Immature natural killer cell (primary cell): ENCODE measurements around the gene SYVN1. TPM values are rescaled to one million over a fixed set of nuclear protein-coding genes. Genes with fewer than 3 reads are reported as not detected.
"Not testable (repeated sequence)": the region's sequence is repeated elsewhere in the genome, so short reads cannot be mapped to it uniquely, and the experiment has no call there.

Source experiments
- DNase-seq, 3 donors: peaks; one replicate each; pipeline ENCODE4 v3.0.0; 2022; ENCODE audit warnings: mixed read lengths in 1 of 3
- H3K27ac Mint-ChIP-seq, 6 donors: one replicate each; pipeline ENCODE4 v1.8.0; 2020; ENCODE audit warnings: mixed read lengths in 6 of 6, mild to moderate bottlenecking in 5 of 6, inconsistent platforms in 4 of 6, moderate library complexity in 3 of 6
- H3K27me3 Mint-ChIP-seq, 3 donors: one replicate each; pipeline ENCODE4 v1.8.0; 2020 to 2021; ENCODE audit warnings: low read depth in 3 of 3, mild to moderate bottlenecking in 3 of 3, mixed read lengths in 3 of 3, moderate library complexity in 3 of 3, inconsistent platforms in 1 of 3
- H3K36me3 Mint-ChIP-seq, 3 donors: one replicate each; pipeline ENCODE4 v1.8.0; 2020; ENCODE audit warnings: mixed read lengths in 3 of 3, inconsistent platforms in 2 of 3, mild to moderate bottlenecking in 2 of 3
- H3K4me1 Mint-ChIP-seq, 2 donors: one replicate each; pipeline ENCODE4 v1.8.0; 2020; ENCODE audit warnings: inconsistent platforms in 2 of 2, mild to moderate bottlenecking in 2 of 2, mixed read lengths in 2 of 2, moderate library complexity in 1 of 2
- H3K4me3 Mint-ChIP-seq, 5 donors: one replicate each; pipeline ENCODE4 v1.8.0; 2020; ENCODE audit warnings: mild to moderate bottlenecking in 5 of 5, mixed read lengths in 5 of 5, inconsistent platforms in 3 of 5, moderate library complexity in 3 of 5
- H3K9me3 Mint-ChIP-seq, 6 donors: one replicate each; pipeline ENCODE4 v1.8.0; 2020; ENCODE audit warnings: mild to moderate bottlenecking in 6 of 6, mixed read lengths in 6 of 6, inconsistent platforms in 4 of 6, moderate library complexity in 3 of 6
- polyA plus RNA-seq, 3 donors: library from polyadenylated mRNA; unstranded; fragments of 300-500 nt; fragmentation: Illumina TruSeq; gene quantifications; one replicate each; pipeline ENCODE4 v1.2.3, GENCODE V29; 2021

Gene SYVN1
- polyA plus RNA-seq, 3 donors from 2014 or later: 2.3 to 21.8 (median 7.7) TPM

DNA sequence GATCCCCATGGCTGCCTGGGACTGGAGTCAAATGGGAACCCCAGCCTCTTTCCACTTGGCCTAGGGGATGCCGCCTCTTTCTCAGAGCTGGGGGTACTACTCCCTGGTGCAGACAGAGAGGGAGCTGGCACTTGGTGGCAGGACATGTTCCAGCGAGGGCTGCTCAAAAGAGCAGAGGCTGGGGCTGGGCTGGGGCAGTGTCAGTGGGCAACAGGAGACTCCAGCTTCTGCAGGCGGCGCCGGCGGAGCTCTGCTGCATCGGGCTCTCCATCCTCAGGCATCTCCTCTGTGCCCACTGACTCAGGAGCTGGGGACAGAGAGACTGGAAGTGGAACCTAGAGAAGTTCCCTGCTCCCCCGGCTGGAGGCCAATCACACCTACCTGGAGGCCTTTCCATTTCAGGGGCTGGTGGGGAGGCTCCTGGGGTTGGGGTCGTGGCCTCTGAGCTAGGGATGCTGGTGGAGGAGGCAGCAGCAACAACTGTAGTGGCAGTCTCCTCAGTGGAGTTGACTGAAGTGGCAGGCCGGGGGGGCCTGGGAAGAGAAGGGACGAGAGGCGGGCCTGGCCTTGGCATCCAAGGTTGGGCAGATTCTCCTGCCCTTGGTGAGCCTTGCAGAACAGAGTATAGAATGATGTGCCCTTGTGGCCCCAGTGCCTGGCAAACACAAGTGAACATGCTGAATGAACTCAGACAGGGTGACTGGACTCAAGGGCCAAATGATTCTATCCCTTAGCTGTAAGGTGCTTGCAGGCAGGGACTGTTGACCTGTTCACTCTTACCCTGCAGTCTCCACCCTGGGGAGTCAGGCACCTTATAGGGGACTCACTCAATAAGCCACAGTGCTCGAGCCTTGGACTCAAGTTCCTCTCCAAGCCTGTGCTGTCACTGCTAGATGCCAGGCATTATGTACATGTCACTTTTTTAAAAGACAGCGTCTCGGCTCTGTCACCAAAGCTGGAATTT lies 5.9 kb downstream of the SYVN1 start:
- H3K4me3 Mint-ChIP-seq: no peak overlapping the region
- peaks cover 3 to 19% (median 7%) of the 10 kb centered on the region in 3 donors for H3K36me3 Mint-ChIP-seq
- no peak for DNase-seq
- H3K4me1 Mint-ChIP-seq: peaks cover 18 to 20% of the 10 kb centered on the region in 2 donors
- peaks cover 2 to 5% (median 3%) of the 10 kb centered on the region in 3 donors for H3K27me3 Mint-ChIP-seq
- no peaks in the 10 kb centered on the region for H3K9me3 Mint-ChIP-seq
- no peak overlapping the region for H3K27ac Mint-ChIP-seq

DNA sequence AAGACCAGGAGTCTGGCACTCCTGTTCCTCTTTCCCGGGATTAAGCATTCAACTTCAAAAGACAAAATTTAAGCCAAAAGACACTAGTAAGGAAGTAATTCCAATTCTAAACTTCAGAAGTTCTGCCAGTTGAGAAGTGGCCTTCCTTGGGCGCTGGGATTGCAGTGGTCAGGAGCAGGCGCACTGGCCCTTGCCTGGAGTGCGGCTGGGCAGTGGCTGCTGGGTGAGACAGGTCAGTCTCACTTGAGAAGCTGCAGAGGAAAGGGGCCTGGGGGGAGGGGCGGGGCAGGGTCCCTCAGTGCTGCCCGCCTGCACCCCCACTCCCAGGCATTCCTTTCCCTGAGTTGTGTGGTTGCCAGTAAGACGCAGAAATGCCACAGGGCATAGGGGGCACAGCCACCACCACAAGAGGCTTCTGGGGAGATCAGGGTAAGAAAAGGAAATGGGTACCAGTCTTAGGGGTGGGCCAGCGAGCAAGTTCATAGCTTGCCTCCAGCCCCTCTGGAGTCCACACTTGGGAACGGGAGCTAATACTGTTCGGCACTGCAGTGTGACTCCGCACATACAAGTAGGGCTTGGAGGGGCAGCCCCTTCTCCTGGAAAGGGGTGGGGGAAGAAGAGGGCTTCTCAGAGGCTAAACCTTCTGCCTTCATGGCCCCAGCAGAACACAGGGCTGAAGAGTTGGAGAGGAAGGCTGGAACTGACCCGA lies 6.7 kb downstream of the SYVN1 start:
- Mint-ChIP-seq H3K27ac (peak overlapping the region in 1 of 6 donors; percentile 24), H3K9me3 (no peaks in the 10 kb centered on the region), H3K4me3 (no peak overlapping the region), H3K36me3 (peaks cover 3 to 19% (median 7%) of the 10 kb centered on the region in 3 donors), H3K27me3 (peaks cover 0 to 2% (median under 1%) of the 10 kb centered on the region in 3 donors), H3K4me1 (peaks cover 14 to 17% of the 10 kb centered on the region in 2 donors)
- no peak for DNase-seq

DNA sequence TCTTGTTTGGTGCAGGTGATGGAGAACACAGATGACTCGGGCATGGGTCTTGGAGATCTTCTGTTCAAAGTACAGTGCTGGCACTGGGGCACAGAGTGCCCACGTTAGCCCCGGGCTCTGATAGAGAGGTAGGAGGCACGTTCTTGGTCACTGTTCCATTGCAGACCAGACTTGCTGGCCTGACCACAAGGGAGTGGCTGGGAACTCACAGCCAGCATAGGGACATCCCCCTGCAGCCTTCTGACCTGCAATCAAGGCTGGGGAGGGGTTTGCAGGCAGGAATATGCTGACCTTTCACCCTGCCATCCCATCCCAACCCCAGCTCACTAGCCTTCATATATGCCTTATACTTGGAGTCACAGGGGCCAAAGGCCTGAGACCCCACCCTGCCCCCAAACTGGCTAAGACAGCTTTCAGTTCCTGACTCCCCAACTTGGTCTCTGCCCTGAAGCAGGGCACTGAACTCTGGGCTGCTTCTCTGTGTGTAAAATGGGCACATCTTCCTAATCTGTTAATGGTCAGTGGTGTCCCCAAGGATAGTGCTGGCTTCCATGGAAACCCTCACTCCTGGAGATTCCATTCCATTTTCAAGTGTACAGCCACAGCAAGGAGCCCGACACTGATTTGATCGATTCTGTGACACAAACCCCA lies 7.6 kb downstream of the SYVN1 start:
- Mint-ChIP-seq H3K36me3 (peaks cover 3 to 22% (median 7%) of the 10 kb centered on the region in 3 donors), H3K9me3 (no peaks in the 10 kb centered on the region), H3K27ac (peak overlapping the region in 2 of 6 donors; percentile 40 to 50), H3K27me3 (peaks cover 4 to 7% (median 5%) of the 10 kb centered on the region in 3 donors), H3K4me3 (no peak overlapping the region), H3K4me1 (peaks cover 18 to 22% of the 10 kb centered on the region in 2 donors)
- no peak for DNase-seq

DNA sequence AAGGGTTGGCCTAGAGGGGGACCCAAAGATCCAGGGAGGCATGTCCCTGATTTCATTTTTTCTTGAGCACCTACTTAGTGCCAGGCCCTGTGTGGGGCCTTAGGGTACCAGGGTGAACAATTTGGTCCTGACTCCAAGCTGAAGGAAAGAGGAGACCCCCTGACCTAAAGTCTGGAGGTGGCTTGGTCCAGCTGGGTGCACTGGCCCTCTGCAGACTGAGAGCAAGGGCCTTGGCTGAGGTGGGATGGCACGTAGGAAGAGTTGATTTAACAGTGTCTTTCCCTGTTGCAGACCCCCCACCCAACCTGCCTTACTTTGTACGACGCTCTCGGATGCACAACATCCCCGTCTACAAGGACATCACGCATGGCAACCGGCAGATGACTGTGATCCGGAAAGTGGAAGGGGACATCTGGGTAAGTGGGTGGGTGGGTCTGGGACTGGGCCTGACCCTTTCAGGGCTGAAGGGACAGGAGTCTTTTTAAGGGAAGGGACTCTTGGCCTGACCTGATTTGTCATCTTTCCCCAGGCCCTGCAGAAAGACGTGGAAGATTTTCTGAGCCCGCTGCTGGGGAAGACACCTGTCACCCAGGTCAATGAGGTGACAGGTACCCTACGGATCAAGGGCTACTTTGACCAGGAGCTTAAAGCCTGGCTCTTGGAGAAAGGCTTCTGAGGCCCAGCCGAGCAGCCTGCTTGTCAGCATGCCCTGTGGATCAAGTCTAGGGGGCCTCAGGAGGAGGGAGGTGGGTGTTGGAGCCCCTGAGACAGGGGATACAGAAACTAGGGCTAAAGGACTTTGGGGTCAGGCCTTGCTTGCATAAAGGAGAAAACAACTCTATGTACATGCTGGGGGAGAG lies 8.9 kb downstream of the SYVN1 start:
- Mint-ChIP-seq H3K27ac (peak overlapping the region in 1 of 6 donors; percentile 78), H3K4me3 (no peak overlapping the region), H3K36me3 (peaks cover 0 to 20% (median 5%) of the 10 kb centered on the region in 3 donors), H3K9me3 (no peaks in the 10 kb centered on the region), H3K27me3 (peaks cover 4 to 10% (median 6%) of the 10 kb centered on the region in 3 donors), H3K4me1 (peaks cover 24 to 35% of the 10 kb centered on the region in 2 donors)
- DNase-seq: no peak

DNA sequence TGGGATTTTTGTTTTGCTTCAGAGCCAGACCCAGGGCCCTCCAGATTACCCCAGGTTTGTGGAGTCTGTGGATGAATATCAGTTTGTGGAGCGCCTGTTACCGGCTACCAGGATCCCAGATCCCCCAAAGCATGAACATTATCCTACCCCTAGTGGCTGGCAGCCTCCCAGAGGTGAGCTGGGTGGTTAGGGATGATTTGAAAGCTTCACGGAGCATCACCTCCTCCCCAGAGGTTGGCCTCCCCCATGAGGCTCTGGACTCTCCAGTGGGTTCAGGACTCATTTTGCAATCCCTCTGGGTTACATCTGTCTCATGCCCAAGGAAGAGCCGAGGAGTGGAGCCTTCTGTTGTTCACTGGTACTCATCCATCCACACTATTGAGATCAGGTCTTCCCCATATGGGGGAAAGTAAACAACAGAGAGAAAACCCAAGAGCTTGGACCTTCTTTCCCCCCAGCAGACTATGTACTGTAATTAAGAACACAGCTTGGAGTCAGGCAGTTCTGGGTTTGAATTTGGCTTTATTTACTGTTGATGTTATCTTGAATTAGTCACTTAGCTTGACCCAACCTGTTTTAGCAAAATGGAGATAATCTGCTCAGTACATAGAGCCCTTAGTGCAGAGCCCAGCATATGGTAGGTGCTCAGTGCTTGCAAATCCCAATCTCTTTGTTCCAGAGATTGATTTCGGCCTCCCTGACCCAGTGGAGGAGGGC lies 9.7 kb downstream of the SYVN1 start:
- H3K4me3 Mint-ChIP-seq: peak overlapping the region in 4 of 5 donors; percentile 36 to 57 (median 48)
- peaks cover 4 to 10% (median 6%) of the 10 kb centered on the region in 3 donors for H3K27me3 Mint-ChIP-seq
- H3K36me3 Mint-ChIP-seq: peaks cover 0 to 23% (median 9%) of the 10 kb centered on the region in 3 donors
- H3K4me1 Mint-ChIP-seq: peaks cover 24 to 43% of the 10 kb centered on the region in 2 donors
- peak overlapping the region in 3 of 6 donors; percentile 27 to 80 (median 52) for H3K27ac Mint-ChIP-seq
- H3K9me3 Mint-ChIP-seq: no peaks in the 10 kb centered on the region
- no peak for DNase-seq

DNA sequence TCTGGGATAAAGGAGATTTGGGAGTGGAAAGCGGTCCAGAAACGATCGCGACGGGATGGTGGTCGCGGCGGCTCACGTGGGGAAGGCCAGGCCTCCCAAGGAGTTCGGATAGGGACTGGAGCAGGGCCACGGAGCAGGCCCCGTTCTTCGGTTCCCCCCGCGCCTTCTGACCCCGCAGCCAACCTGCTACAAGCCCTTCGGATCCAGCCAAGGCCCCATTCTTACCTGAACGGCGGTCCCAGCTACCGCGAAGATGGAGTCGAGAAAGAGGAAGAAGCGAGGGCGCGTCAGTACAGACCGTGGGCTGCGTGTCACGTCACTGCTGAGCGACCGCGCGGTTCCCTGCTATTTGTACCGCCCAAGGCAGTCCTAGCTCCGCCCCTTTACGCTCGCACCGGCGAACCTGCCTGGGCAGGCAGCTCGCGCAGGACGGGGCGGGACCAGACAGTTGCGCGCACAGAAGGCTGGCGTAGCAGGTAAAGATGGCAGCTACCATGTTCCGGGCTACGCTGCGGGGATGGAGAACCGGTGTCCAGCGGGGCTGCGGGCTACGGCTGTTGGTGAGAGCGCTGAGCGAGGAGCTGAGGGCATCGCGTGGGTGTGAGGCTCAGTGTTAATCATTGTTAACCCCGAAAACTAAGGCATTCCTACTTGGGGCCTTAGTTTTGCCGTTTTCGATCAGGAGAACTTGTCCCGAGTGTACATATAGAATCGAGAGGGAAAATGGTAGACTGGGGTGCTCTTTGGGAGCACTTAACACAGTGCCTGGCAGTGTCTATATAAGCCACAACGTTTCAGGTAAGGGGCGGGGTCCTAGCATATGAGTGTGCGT lies 12.2 kb downstream of the SYVN1 start, which contains the start of the genes FAU and MRPL49:
Gene FAU, minus strand, starts transcription at position 270 of the 832 bp plus-strand sequence. CDS start 321 bp downstream, outside the sequence.
Gene MRPL49, plus strand, starts transcription at position 457 of the 832 bp plus-strand sequence. Its CDS starts 26 bp downstream, at position 483.
- H3K36me3 Mint-ChIP-seq: peaks cover 3 to 24% (median 12%) of the 10 kb centered on the region in 3 donors
- DNase-seq: peak; percentile 97 to 98 (median 98)
- H3K4me3 Mint-ChIP-seq: peak within 1 kb of the TSS; percentile 98 to 100 (median 100)
- no peaks in the 10 kb centered on the region for H3K9me3 Mint-ChIP-seq
- peak within 1 kb of the TSS; percentile 98 to 100 (median 100) for H3K27ac Mint-ChIP-seq
- H3K4me1 Mint-ChIP-seq: peaks cover 33 to 59% of the 10 kb centered on the region in 2 donors
- H3K27me3 Mint-ChIP-seq: peaks cover 13 to 17% (median 13%) of the 10 kb centered on the region in 3 donors

DNA sequence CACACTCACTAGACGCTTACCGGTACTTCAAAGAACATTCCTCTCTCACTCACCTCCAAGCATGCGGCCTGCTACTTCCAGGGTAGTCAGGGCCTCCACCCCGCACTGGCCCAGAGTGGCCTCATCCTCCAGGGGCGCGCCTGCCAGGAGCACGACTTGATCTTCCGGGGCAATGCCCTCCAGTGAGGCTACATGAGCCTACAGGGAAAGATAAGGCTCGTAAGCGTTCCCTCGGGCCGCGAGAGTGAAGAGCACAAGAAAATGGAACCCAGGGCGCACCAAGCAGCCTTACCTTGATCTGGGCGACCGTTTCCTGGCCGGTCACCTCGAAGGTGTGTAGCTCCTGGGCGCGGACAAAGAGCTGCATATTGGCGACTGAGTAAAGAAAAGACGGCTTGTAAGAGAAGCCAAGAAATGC lies 12.9 kb downstream of the SYVN1 start:
- Mint-ChIP-seq H3K9me3 (no peaks in the 10 kb centered on the region), H3K36me3 (peaks cover 3 to 19% (median 10%) of the 10 kb centered on the region in 3 donors), H3K27me3 (peaks cover 13 to 21% (median 17%) of the 10 kb centered on the region in 3 donors), H3K4me1 (peaks cover 37 to 59% of the 10 kb centered on the region in 2 donors), H3K4me3 (peak overlapping the region; percentile 98 to 100 (median 100)), H3K27ac (peak overlapping the region; percentile 98 to 100 (median 100))
- peak in 2 of 3 donors; percentile 24 to 30 for DNase-seq

DNA sequence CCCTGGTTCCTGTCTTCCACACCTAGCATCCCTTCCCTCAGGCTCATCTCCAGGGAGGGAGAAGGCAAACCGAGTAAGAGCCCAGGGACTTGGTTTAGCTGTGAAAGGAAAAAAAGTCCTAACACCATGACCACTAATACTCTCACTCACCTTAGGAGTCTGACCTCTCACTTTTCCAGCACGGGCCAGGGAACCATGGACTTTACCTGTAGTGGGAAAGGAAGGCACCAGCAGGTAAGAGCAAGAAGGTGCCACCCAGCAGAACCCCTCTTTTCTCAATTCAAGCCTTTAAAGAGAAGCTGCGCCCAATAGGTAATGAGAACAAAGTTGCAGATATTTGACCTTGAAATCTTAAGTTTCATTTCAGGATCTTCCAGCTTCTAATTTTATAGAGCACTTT lies 13.5 kb downstream of the SYVN1 start:
- peaks cover 40 to 59% of the 10 kb centered on the region in 2 donors for H3K4me1 Mint-ChIP-seq
- no peak for DNase-seq
- H3K9me3 Mint-ChIP-seq: no peaks in the 10 kb centered on the region
- peaks cover 13 to 21% (median 17%) of the 10 kb centered on the region in 3 donors for H3K27me3 Mint-ChIP-seq
- peak overlapping the region; percentile 98 to 100 (median 100) for H3K27ac Mint-ChIP-seq
- H3K36me3 Mint-ChIP-seq: peaks cover 3 to 17% (median 9%) of the 10 kb centered on the region in 3 donors
- peak overlapping the region; percentile 98 to 100 (median 100) for H3K4me3 Mint-ChIP-seq

DNA sequence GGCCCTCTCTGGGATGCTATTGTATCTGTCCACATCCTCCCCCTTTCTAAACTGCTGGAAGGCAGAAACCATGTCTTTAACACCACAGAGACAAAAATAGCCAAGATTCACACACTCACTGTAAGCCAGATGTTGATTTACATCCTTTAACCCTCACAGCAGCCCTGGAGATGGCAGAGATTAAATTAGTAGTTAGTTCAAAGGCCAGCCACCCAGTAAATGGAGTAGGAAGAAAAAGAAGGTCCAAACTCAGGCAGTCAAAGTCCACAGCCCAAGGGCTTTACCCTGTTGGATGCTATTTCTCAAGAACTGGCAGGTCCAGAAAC lies 14.7 kb downstream of the SYVN1 start:
- Mint-ChIP-seq H3K4me1 (peaks cover 46 to 59% of the 10 kb centered on the region in 2 donors), H3K27ac (peak overlapping the region; percentile 68 to 99 (median 80)), H3K4me3 (peak overlapping the region; percentile 9 to 100 (median 29)), H3K27me3 (peaks cover 13 to 21% (median 17%) of the 10 kb centered on the region in 3 donors), H3K36me3 (peaks cover 3 to 17% (median 9%) of the 10 kb centered on the region in 3 donors), H3K9me3 (no peaks in the 10 kb centered on the region)
- no peak for DNase-seq

DNA sequence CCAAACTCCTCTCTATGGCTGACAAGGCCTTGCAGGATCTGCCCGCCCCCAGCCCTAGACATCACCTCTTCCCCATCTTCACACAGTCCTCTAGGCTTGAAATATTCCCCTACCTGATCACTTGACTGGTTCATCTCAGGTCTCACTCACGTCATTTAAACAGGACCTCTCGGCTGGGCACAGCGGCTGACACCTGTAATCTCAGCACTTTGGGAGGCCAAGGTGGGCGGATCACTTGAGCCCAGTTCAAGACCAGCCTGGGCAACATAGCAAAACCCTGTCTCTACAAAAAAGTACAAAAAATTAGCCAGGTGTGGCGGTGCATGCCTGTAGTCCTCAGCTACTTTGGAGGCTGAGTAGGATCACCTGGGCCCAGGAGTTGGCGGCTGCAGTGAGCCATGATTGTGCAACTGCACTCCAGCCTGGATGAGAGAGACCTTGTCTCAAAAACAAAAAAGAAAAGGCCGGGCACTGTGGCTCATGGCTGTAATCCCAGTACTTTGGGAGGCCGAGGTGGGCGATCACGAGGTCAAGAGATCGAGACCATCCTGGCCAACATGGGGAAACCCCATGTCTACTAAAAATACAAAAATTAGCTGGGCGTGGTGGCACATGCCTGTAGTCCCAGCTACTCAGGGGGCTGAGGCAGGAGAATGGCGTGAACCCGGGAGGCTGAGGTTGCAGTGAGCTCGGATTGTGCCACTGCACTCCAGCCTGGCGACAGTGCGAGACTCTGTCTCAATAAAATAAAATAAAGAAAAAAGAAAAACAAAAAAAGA lies 15.2 kb downstream of the SYVN1 start:
- peak overlapping the region; percentile 91 to 99 (median 95) for H3K27ac Mint-ChIP-seq
- peaks cover 3 to 17% (median 9%) of the 10 kb centered on the region in 3 donors for H3K36me3 Mint-ChIP-seq
- peaks cover 11 to 21% (median 17%) of the 10 kb centered on the region in 3 donors for H3K27me3 Mint-ChIP-seq
- peak overlapping the region in 2 of 5 donors; percentile 9 to 100 for H3K4me3 Mint-ChIP-seq
- DNase-seq, H3K9me3 Mint-ChIP-seq: not testable (repeated sequence)
- peaks cover 47 to 56% of the 10 kb centered on the region in 2 donors for H3K4me1 Mint-ChIP-seq
